Midbrain (tissue), 1 donor: Measurements from ENCODE around the gene ANKRD37.

ENCODE experiments used
- DNase-seq: peaks from one replicate; lab custom pipeline; 2025; lab: John Stamatoyannopoulos, UW

Gene ANKRD37

GRCh38 chr4:185379326-185380295 lies 17.0 kb upstream of the ANKRD37 start:
- no peak for DNase-seq

GRCh38 chr4:185380320-185380719 lies 16.3 kb upstream of the ANKRD37 start:
- DNase-seq = no peak

- no peak for DNase-seq
These were observed 15.1 kb upstream of the ANKRD37 start for GRCh38 chr4:185381288-185382196.

- no peak for DNase-seq
These were observed 13.9 kb upstream of the ANKRD37 start for GRCh38 chr4:185382754-185383153.

GRCh38 chr4:185383451-185383850 lies 13.2 kb upstream of the ANKRD37 start:
- no peak for DNase-seq

- DNase-seq = no peak
These were observed 12.6 kb upstream of the ANKRD37 start for GRCh38 chr4:185384061-185384460.

- no peak for DNase-seq
These were observed 11.7 kb upstream of the ANKRD37 start for GRCh38 chr4:185384930-185385331.

GRCh38 chr4:185387957-185388356 lies 8.7 kb upstream of the ANKRD37 start:
- DNase-seq = no peak

- DNase-seq = no peak
These were observed 5.7 kb upstream of the ANKRD37 start for GRCh38 chr4:185390941-185391340.

- DNase-seq = no peak
These were observed 4.5 kb upstream of the ANKRD37 start for GRCh38 chr4:185392156-185392555.

GRCh38 chr4:185394568-185395237 lies 1.9 kb upstream of the ANKRD37 start:
- DNase-seq = no peak

GRCh38 chr4:185395238-185395955 lies 1.2 kb upstream of the ANKRD37 start, which contains the start of gene LRP2BP:
TSS of gene LRP2BP (minus strand) at chr4:185395924. CDS start at chr4:185378186, 17,738 bp downstream.
- DNase-seq = peak; percentile 91

- peak; percentile 99 for DNase-seq
These were observed 501 bp upstream of the ANKRD37 start for GRCh38 chr4:185395956-185396723.

GRCh38 chr4:185398618-185399017 lies 2.0 kb downstream of the ANKRD37 start:
- DNase-seq = no peak

- DNase-seq = peak; percentile 3
These were observed 2.8 kb downstream of the ANKRD37 start for GRCh38 chr4:185399466-185399865.

- no peak for DNase-seq
These were observed 7.4 kb downstream of the ANKRD37 start for GRCh38 chr4:185404031-185404430.

GRCh38 chr4:185405296-185405999 lies 8.8 kb downstream of the ANKRD37 start:
- DNase-seq = no peak

GRCh38 chr4:185408432-185408831 lies 11.8 kb downstream of the ANKRD37 start:
- no peak for DNase-seq

- no peak for DNase-seq
These were observed 15.2 kb downstream of the ANKRD37 start for GRCh38 chr4:185411849-185412248.

GRCh38 chr4:185412412-185412811 lies 15.8 kb downstream of the ANKRD37 start:
- no peak for DNase-seq
